K562 (cell line): ENCODE measurements around the gene MAP1A. TPM values are rescaled to one million over a fixed set of nuclear protein-coding genes. Genes with fewer than 3 reads are reported as not detected.

ENCODE experiments used
- ATAC-seq: fragments of 200-7000 bp; cut with Tn5 transposase; 3 replicates; pipeline ENCODE4 v1.9.1; 2020; ENCODE audit warnings: moderate library complexity
- BruUV-seq: library from RNA; stranded (reverse); fragments of 400-500 nt; replicated peaks from 2 replicates; lab custom pipeline; 2021; lab: Mats Ljungman, UMichigan
- CTCF ChIA-PET: fragments of 300-600 bp; formaldehyde crosslinking; extraction: SDS; loops from one replicate; lab custom pipeline; 2021; ENCODE audit warnings: low intra/inter-chr PET ratio; lab: Yijun Ruan, JAX
- POLR2A ChIA-PET: fragments of 300-600, 350-650 bp; sonication (Branson Sonifier 250); formaldehyde crosslinking; extraction: SDS; loops from one replicate; lab custom pipeline; 2021; ENCODE audit warnings: antibody characterized with exemption, inconsistent platforms; lab: Yijun Ruan, JAX
- DNase-seq, 4 experiments: peaks; one replicate each; pipeline versions ENCODE4 v3.0.0 to v3.0.0-alpha.2; 2011 to 2018; ENCODE audit warnings: low spot score in 3 of 4, mixed read lengths in 3 of 4; ENCODE audit errors: extremely low read depth in 1 of 4
- FAIRE-seq: peaks from 2 replicates; lab custom pipeline; 2011; peaks lifted over from hg19 to GRCh38; lab: Jason Lieb, UNC
- H2AFZ ChIP-seq: 2 replicates; pipeline ENCODE4 v1.6.0; 2011; ENCODE audit warnings: low read depth, low read length, control low read depth, inconsistent platforms
- H3K27ac ChIP-seq: fragments of 200-600 bp; 3 replicates; pipeline ENCODE4 v1.8.0; 2011; ENCODE audit warnings: low read depth, mild to moderate bottlenecking, control low read depth, inconsistent platforms, low read length, moderate library complexity, mixed read lengths; ENCODE audit errors: extremely low read depth
- H3K27me3 ChIP-seq, 2 experiments: fragments of 300-600 bp in 1 of 2; 2 replicates in 1 of 2; 3 replicates in 1 of 2; pipeline versions ENCODE4 v1.6.0 to v1.8.0; 2011; ENCODE audit warnings: inconsistent platforms in 2 of 2, low read length in 2 of 2, mild to moderate bottlenecking in 1 of 2, mixed read lengths in 1 of 2, moderate library complexity in 1 of 2; ENCODE audit not compliant: control insufficient read depth in 2 of 2, insufficient read depth in 2 of 2
- H3K36me3 ChIP-seq: fragments of 300-600 bp; 3 replicates; pipeline ENCODE4 v1.8.0; 2011; ENCODE audit warnings: mild to moderate bottlenecking, low read length, inconsistent platforms; ENCODE audit not compliant: control insufficient read depth, insufficient read depth
- H3K4me1 ChIP-seq, 2 experiments: fragments of 200-600 bp in 1 of 2; replicated peaks in 1 of 2; 2 replicates in 1 of 2; 3 replicates in 1 of 2; pipeline versions ENCODE4 v1.5.1 to v1.8.0; 2011; ENCODE audit warnings: inconsistent platforms in 2 of 2, low read length in 2 of 2, mild to moderate bottlenecking in 1 of 2, mixed read lengths in 1 of 2, moderate library complexity in 1 of 2; ENCODE audit not compliant: control insufficient read depth in 2 of 2, insufficient read depth in 2 of 2
- H3K4me2 ChIP-seq: 2 replicates; pipeline ENCODE4 v1.6.1; 2011; ENCODE audit warnings: low read length, control low read depth, inconsistent platforms, mixed read lengths; ENCODE audit not compliant: insufficient read depth
- H3K4me3 ChIP-seq: fragments of 200-600 bp; sonication (generic), shearing (Covaris generic); 2 replicates; pipeline ENCODE4 v1.5.1; 2016; ENCODE audit warnings: control low read depth, inconsistent platforms
- H3K79me2 ChIP-seq: fragments of 200-600 bp; 3 replicates; pipeline ENCODE4 v1.8.0; 2011; ENCODE audit warnings: low read length, inconsistent platforms; ENCODE audit not compliant: control insufficient read depth, insufficient read depth
- H3K9ac ChIP-seq, 2 experiments: 2 replicates each; pipeline versions ENCODE4 v1.6.0 to v1.6.1; 2011; ENCODE audit warnings: low read depth in 2 of 2, low read length in 2 of 2, control low read depth in 1 of 2, inconsistent platforms in 1 of 2, mild to moderate bottlenecking in 1 of 2, mixed read lengths in 1 of 2; ENCODE audit not compliant: insufficient read depth in 1 of 2
- H3K9me1 ChIP-seq: one replicate; pipeline ENCODE4 v1.6.0; 2011; ENCODE audit warnings: inconsistent platforms, mild to moderate bottlenecking, low read length, moderate library complexity; ENCODE audit not compliant: control insufficient read depth, insufficient read depth
- H3K9me3 ChIP-seq: replicated peaks from 2 replicates; pipeline ENCODE4 v1.5.1; 2011; ENCODE audit warnings: low read depth, low read length, inconsistent platforms; ENCODE audit not compliant: control insufficient read depth, insufficient read depth
- H4K20me1 ChIP-seq: replicated peaks from 2 replicates; pipeline ENCODE4 v1.6.1; 2011; ENCODE audit warnings: low read length, inconsistent platforms, mixed read lengths; ENCODE audit not compliant: control insufficient read depth, insufficient read depth
- AFF1 ChIP-seq, 2 experiments: fragments of 450-650 bp; IDR thresholded peaks; 2 replicates each; pipeline ENCODE4 v1.6.1; 2018; ENCODE audit warnings: mild to moderate bottlenecking in 2 of 2, low read depth in 1 of 2; ENCODE audit not compliant: partially characterized antibody in 2 of 2
- E2F6 ChIP-seq, 2 experiments: IDR thresholded peaks; 2 replicates each; pipeline ENCODE4 v1.6.1; 2011; ENCODE audit warnings: borderline replicate concordance in 1 of 2, control low read depth in 1 of 2, low read depth in 1 of 2, low read length in 1 of 2, mild to moderate bottlenecking in 1 of 2, mixed read lengths in 1 of 2, moderate library complexity in 1 of 2; ENCODE audit not compliant: insufficient read depth in 1 of 2, insufficient read length in 1 of 2, poor library complexity in 1 of 2, severe bottlenecking in 1 of 2; ENCODE audit errors: extremely low read depth in 1 of 2
- MXD1 ChIP-seq: fragments of 250-450 bp; sonication (Bioruptor Pico); IDR thresholded peaks from 2 replicates; pipeline ENCODE4 v1.8.0; 2021; ENCODE audit warnings: borderline replicate concordance, mild to moderate bottlenecking, moderate library complexity; ENCODE audit not compliant: poor library complexity, severe bottlenecking
- NBN ChIP-seq: fragments of 450-650 bp; IDR thresholded peaks from 2 replicates; pipeline ENCODE4 v1.6.1; 2016; ENCODE audit warnings: low read depth, mild to moderate bottlenecking
- NR2C1 ChIP-seq, 2 experiments: fragments of 450-650 bp; IDR thresholded peaks; 2 replicates each; pipeline ENCODE4 v1.6.1; 2017; ENCODE audit warnings: mild to moderate bottlenecking in 2 of 2, antibody characterized with exemption in 1 of 2, inconsistent platforms in 1 of 2, missing compliant biosample characterization in 1 of 2, missing genetic modification characterization in 1 of 2
- ZFX ChIP-seq: sonication (generic); formaldehyde crosslinking; IDR thresholded peaks from 2 replicates; pipeline ENCODE4 v1.8.0; 2022; ENCODE audit warnings: mild to moderate bottlenecking, missing genetic modification reagents, moderate library complexity
- ZNF12 ChIP-seq: sonication (generic); formaldehyde crosslinking; IDR thresholded peaks from 2 replicates; pipeline ENCODE4 v1.4.0; 2020; ENCODE audit warnings: mild to moderate bottlenecking, missing genetic modification reagents
- ZNF253 ChIP-seq: fragments of 250-450 bp; sonication (Bioruptor Pico); conservative IDR thresholded peaks from 2 replicates; pipeline ENCODE4 v1.6.1; 2021; ENCODE audit warnings: mild to moderate bottlenecking
- ZNF311 ChIP-seq: fragments of 250-450 bp; sonication (Bioruptor Pico); IDR thresholded peaks from 2 replicates; pipeline ENCODE4 v1.4.0; 2020; ENCODE audit warnings: mild to moderate bottlenecking, moderate library complexity
- ZNF57 ChIP-seq: fragments of 450-650 bp; formaldehyde crosslinking; IDR thresholded peaks from 2 replicates; pipeline ENCODE4 v1.4.0; 2020; ENCODE audit warnings: mild to moderate bottlenecking, moderate library complexity
- ZNF668 ChIP-seq: fragments of 250-450 bp; sonication (Bioruptor Pico); IDR thresholded peaks from 2 replicates; pipeline ENCODE4 v1.8.0; 2022; ENCODE audit warnings: mild to moderate bottlenecking, inconsistent platforms
- ZNF696 ChIP-seq: fragments of 250-450 bp; sonication (Bioruptor Pico); conservative IDR thresholded peaks from 2 replicates; pipeline ENCODE4 v1.4.0; 2020; ENCODE audit warnings: mild to moderate bottlenecking, moderate library complexity
- ZSCAN32 ChIP-seq: fragments of 450-650 bp; formaldehyde crosslinking; IDR thresholded peaks from 2 replicates; pipeline ENCODE4 v1.4.0; 2020; ENCODE audit warnings: mild to moderate bottlenecking, moderate library complexity
- in situ Hi-C: fragments of 300-500 bp; cut with MboI; formaldehyde crosslinking; loops from 4 replicates; pipeline ENCODE4 v1.15.0; 2018; ENCODE audit warnings: inconsistent platforms, mixed read lengths
- intact Hi-C: fragments of 100-400 bp; cut with micrococcal nuclease; formaldehyde crosslinking; loops from 2 replicates; pipeline ENCODE4 v1.14.2; 2022
- polyA plus RNA-seq, 8 experiments: library from polyadenylated mRNA; depleted of rRNA in 4 of 8; stranded (reverse) in 5 of 8; unstranded in 3 of 8; fragments of >200 nt; fragmentation: Nextera tagmentation in 2 of 8; fragmentation: Illumina TruSeq in 1 of 8; extraction: Ambion mirVana in 2 of 8; extraction: Trizol in 1 of 8; gene quantifications; 2 replicates each; pipeline versions ENCODE4 v1.2.1 to v1.2.3, GENCODE V29; 2011 to 2014; ENCODE audit warnings: inconsistent platforms in 1 of 8, missing spikeins in 1 of 8
- total RNA-seq, 7 experiments: library from RNA; depleted of rRNA in 6 of 7; stranded (reverse); fragments of >200 nt in 6 of 7; fragmentation: Illumina TruSeq in 2 of 7; extraction: Trizol in 2 of 7; gene quantifications; 2 replicates each; pipeline versions ENCODE4 v1.2.1 to v1.2.3, GENCODE V29; 2011 to 2021; ENCODE audit warnings: low replicate concordance in 1 of 7
- TF ChIP-seq, protein P1 (sequence below): fragments of 450-650 bp; formaldehyde crosslinking; IDR thresholded peaks from 2 replicates; pipeline ENCODE4 v1.4.0; 2020; ENCODE audit warnings: mild to moderate bottlenecking, moderate library complexity

The MAP1A gene
- total and polyA plus RNA-seq, 9 of the 15 experiments (the other 6 are each of a cell fraction or from before 2014, with no cell fraction given), result 2.0 to 20.3 (median 7.3) TPM

DNA sequence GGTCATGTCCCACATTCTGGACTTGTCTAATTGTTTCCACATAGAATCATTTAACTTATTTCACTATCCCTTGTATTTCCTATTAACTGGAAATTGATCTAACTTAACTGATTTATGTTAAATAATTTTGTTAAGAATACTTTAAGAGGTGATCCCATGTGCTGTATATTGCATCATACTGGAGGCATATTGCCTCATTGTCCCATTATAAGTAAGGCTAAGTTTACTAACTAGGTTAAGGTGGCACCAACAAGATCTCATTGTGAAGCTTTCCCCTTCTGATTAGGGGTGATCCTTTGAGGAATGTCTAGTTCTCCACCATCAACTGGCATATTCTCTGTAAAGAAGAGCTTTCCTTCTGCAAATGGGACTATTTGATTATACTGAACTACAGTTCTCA is 24.4 kb downstream of the MAP1A start:
- Histone ChIP-seq H3K9me1 (no peaks in the 10 kb centered on the region), H3K9me3 (no peaks in the 10 kb centered on the region), H3K36me3 (0 out of 3 replicates have a peak, but pooled peaks cover under 1% of the 10 kb centered on the region), H3K4me1 (no peaks in the 10 kb centered on the region), H3K79me2 (no peaks in the 10 kb centered on the region), H3K27ac (no peak overlapping the region), H2AFZ (no peak overlapping the region), H3K9ac (no peak overlapping the region), H4K20me1 (no peaks in the 10 kb centered on the region), H3K4me3 (no peak overlapping the region), H3K4me2 (no peak overlapping the region), H3K27me3 (no peaks in the 10 kb centered on the region)
- ATAC-seq (0 out of 3 replicates have a peak, but pooled peaks have one; percentile 37), DNase-seq (no peak), FAIRE-seq (no peak)
- CTCF ChIA-PET, result no interaction called here
- POLR2A ChIA-PET, result interaction anchor here (1.0 to 3.7 kb wide), 4 partner anchors 10 to 204 kb away, joined by 3 to 12 read pairs (median 6); no protein-coding TSS in a partner anchor
- intact Hi-C loops, result no loop called here
- in situ Hi-C loops, result no loop called here
- no TSS peak for BruUV-seq
- TF ChIP-seq MXD1 (CRISPR knock-in tag), result no peak
- no peak for TF ChIP-seq AFF1 (IDR thresholded peaks at IDR 0.05; ENCODE audit: low read depth in 1 of 2, partially characterized antibody in 2 of 2)
- TF ChIP-seq ZNF668 (CRISPR knock-in tag), result no peak
- TF ChIP-seq NR2C1 (IDR thresholded peaks at IDR 0.05), result no peak
- TF ChIP-seq NR2C1 (tag; IDR thresholded peaks at IDR 0.05), result peak; percentile 28; the same call in 1 of the 2 replicates
- TF ChIP-seq ZNF253, result no peak
- TF ChIP-seq ZSCAN32 (CRISPR knock-in tag), result no peak
- TF ChIP-seq ZNF12, result no peak
- no peak for TF ChIP-seq ZFX (CRISPR knock-in tag)
- no peak for TF ChIP-seq ZNF696 (CRISPR knock-in tag)
- no peak for TF ChIP-seq ZNF57 (CRISPR knock-in tag)
- TF ChIP-seq E2F6 (IDR thresholded peaks at IDR 0.05; ENCODE audit: borderline replicate concordance in 1 of 2, extremely low read depth in 1 of 2, insufficient read depth in 1 of 2, insufficient read length in 1 of 2, low read depth in 1 of 2, low read length in 1 of 2, poor library complexity in 1 of 2, severe bottlenecking in 1 of 2), result no peak
- TF ChIP-seq, protein P1, sequence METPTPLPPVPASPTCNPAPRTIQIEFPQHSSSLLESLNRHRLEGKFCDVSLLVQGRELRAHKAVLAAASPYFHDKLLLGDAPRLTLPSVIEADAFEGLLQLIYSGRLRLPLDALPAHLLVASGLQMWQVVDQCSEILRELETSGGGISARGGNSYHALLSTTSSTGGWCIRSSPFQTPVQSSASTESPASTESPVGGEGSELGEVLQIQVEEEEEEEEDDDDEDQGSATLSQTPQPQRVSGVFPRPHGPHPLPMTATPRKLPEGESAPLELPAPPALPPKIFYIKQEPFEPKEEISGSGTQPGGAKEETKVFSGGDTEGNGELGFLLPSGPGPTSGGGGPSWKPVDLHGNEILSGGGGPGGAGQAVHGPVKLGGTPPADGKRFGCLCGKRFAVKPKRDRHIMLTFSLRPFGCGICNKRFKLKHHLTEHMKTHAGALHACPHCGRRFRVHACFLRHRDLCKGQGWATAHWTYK (CRISPR knock-in tag), result no peak
- TF ChIP-seq NBN, result no peak
- no peak for TF ChIP-seq ZNF311 (CRISPR knock-in tag)
